GM18951 (cell line): ENCODE data around the gene AACS.
"Not testable (repeated sequence)": the region's sequence is repeated elsewhere in the genome, so short reads cannot be mapped to it uniquely, and the experiment has no call there.

Source experiments
- POLR2A ChIP-seq: IDR thresholded peaks from 4 replicates; pipeline ENCODE4 v1.6.1; 2011; ENCODE audit warnings: mild to moderate bottlenecking; ENCODE audit not compliant: insufficient read length, insufficient read depth; ENCODE audit errors: extremely low read depth
- in situ Hi-C: fragments of 300-500 bp; cut with MboI; formaldehyde crosslinking; loops from one replicate; pipeline ENCODE4 v1.12.0; 2022; ENCODE audit warnings: low sequenced_read_pairs, mixed read lengths, inconsistent platforms; ENCODE audit not compliant: unreplicated experiment

Gene AACS

DNA sequence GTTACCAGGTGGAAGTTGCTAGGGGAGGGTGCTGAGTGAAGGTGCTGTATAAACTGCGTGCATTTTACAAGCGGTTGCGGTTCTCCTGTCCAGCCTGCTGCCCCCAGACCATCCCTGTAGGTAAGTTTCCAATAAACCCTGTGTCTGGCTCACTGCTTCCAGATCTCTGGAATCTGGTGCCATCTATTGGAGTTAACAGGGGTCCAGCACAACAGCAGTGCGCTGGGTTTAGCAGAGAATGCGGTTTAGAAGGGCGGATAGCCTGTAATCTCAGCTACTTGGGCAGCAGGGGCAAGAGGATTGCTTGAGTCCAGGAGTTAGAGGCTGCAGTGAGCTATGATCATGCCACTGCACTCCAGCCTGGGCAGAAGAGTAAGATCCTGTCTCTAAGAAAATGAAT, 4.9 kb downstream of the AACS start:
- in situ Hi-C loops, result no loop called here
- TF ChIP-seq POLR2A, result no peak

DNA sequence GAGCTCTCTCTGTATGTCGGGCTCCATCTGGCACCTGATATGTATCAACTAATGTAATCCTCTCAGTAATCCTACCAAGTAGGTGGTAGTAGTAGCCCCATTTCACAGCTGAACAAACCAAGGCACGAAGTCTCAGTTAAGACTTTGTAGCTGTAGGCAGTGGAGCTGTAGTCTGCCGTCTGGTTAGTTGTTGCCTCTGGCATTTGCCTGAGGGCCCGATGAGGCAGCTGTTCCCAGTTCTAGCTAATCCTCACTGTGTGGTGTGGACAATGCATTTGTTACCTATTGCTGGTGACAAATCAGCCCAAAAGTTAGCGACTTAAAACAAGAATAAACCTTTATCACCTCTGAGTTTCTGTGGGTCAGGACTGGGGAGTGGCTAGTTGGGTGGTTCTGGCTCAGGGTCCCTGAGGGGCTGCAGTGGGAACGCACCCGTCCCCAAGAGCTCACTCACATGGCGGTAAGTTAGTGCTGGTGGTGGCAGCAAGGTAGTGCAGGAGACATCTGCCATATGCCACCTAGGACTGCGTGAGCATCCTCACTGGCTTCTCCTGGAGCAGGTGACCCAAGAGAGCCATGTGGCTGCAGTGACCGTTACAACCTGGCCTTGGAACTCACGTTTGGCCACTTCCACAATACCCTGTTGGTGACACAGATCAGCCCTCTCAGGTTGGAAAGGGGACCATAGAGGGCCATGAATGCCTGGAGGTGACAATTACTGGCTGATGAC, 5.6 kb downstream of the AACS start:
- no peak for TF ChIP-seq POLR2A
- in situ Hi-C loops, result no loop called here

DNA sequence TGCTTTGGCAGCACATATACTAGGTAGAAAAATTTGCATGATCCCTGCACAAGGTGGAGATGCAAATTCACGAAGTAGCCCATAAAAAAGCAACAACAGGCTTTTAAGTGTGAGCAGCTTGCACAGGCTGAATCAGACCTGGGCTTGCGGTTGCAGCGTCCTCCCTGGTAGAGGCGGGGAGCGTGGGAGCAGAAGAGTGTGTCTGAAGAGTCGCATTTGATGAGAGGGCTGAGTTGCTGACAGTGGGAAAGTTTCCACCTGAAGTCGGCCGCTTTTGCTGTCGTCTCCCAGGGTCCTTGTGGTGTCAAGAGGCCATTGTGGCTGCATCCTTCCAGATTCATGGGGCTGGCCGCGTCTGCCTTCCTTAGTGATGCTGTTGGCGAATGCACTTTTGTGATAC, 6.2 kb downstream of the AACS start:
- in situ Hi-C loops, result no loop called here
- TF ChIP-seq POLR2A, result no peak

GRCh38 chr12:125072496-125072895, 7.3 kb downstream of the AACS start:
- in situ Hi-C loops, result no loop called here
- TF ChIP-seq POLR2A, result no peak

DNA sequence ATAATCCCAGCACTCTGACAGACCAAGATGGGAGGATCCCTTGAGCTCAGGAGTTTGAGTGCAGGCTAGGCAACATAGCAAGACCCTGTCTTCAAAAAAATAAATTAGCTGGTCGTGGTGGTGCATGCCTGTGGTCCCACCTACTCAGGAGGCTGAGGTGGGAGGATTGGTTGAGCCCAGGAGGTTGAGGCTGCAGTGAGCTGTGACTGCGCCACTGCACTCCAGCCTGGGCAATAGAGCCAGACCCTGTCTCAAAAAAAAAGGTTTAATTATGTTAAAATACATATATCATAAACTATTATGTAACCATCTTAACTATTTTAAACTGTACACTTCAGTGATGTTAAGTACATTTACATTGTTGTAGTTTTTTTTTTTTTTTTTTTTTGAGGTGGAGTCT, 9.1 kb downstream of the AACS start:
- in situ Hi-C loops, result not testable (repeated sequence)

DNA sequence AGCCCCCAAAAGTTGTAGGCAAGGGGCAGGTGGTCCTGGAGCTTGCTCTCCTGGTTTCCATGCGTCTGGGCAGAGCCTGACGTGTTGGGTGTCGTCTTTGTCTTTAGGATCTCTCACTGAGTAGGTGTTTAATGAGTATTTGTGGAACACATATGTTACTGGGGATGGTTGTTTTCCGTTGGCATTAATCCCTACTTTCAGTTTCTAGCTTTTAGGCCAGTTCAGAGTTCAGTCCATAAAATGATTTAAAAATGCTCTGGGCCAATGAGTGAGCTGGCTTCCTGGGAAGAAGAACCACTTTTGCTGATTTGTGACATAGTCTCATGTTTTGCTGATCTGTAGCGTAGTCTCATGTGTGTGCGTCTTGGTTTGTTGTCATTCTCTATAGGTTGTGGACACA, 10.9 kb downstream of the AACS start:
- in situ Hi-C loops, result no loop called here
- no peak for TF ChIP-seq POLR2A

DNA sequence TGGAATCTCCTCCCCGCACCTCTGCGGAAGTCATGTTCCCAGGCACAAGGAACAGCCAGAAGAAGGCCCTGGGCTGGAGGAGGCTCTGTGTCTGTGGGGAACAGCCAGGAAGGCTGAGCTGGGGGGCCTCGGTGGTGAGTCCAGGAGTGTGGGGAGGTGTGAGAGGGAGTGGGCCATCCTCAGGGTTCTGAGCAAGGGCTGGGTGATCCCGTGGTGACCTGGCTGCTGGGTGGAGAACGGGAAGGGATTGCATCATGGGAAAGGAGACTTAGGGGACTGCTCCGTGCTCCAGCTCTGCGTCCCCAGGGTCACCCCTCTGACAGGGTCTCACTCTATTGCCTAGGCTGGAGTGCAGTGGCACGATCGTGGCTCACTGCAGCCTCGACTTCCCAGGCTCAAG, 13.8 kb downstream of the AACS start:
- TF ChIP-seq POLR2A, result no peak
- in situ Hi-C loops, result no loop called here

DNA sequence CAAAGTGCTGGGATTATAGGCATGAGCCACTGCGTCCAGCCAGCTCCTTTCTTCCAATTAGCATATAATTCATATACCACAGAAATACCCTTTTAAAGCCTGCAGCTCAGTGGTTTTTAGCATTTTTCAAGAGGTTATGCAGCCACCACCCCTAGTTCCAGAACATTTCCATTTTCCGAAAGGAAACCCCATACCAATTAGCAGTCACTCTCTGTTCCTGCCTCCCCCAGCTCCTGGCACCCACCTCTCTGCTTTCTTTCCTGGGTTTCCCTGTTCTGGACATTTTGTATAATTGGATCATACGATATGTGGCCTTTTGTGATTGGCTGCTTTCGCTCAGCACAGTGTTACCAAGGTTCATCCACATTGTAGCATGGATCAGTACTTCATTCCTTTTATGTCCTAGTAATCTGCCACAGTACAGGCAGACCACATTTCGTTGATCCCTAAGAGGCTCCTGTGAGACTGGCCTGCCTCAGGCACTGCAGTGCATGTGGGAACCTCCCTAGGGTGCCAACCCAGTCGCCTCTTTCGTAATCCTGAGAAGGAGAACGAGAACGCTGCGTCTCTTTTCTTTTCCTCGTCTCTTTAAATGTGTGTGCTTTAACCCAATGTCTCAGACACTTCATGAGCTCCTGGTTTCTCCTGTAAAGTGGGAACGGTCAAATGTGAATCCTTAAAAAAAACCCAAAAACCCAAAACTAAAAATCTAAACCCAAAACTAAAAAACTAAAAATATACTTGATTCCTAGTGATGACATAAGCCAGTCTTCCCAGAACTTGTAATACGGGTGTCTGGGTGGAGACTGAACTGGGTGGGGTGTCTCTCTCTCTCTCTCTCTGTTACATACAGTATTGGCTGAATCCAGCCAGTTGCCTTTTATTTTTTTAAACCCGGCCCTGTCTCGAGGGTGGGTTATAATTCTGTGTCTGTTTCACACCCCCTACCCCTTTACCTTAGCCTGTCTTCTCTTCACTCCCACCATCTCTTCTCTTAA, 14.7 kb downstream of the AACS start:
- TF ChIP-seq POLR2A, result no peak

DNA sequence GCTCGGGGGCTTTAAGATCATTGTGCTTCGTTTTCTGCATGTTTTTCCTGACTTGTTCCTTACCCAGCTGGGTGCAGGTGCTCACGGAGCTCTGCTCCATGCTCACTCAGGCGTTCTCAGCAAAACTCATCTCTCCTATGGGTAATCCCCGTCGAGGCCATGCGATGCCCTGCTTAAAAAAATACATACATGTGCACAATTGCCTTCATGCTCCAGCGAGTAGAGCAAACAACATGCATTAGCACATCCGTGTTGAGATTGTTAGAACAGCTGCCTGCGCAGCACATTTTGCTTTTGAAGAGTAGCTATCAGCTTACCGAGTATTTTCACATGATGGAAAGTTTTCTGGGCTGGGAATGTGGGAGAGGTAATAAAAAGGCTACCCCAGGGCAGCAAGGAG, 16.2 kb downstream of the AACS start:
- TF ChIP-seq POLR2A, result no peak
- in situ Hi-C loops, result no loop called here

More for the DNA sequence above, 14.7 kb downstream of the AACS start:
- in situ Hi-C loops, result no loop called here

DNA sequence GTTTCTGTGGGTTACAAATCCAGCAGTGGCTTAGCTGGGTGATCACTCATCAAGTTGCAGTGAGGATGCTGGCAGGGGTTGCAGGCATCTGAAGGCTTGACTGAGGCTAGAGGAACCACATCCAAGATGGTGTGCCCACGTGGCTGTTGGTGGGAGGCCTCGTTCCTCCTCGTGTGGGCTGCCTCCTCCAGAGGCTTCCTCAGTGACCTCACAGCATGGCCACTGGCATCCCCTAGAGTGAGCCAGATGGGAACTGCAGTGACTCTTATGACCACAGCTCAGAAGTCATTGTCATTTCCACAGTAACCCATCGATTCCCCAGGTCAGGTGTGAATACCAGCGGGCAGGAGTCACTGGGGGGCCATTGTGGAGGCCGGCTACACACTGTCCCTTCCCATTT, 17.8 kb downstream of the AACS start:
- in situ Hi-C loops, result no loop called here
- no peak for TF ChIP-seq POLR2A

DNA sequence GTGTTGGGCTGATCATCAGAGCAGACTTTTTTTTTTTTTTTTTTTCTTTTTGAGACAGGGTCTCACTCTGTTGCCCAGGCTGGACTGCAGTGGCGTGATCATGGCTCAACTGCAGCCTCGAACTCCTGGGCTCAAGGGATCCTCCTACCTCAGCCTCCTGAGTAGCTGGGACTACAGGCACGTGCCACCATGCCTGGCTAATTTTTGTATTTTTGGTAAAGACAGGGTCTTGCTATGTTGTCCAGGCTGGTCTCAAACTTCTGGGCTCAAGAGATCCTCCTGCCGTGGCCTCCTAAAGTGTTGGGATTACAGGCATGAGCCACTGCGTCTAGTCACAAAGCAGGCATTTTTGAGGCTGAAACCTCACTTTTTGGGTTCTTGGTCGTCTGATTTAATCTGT, 23.0 kb downstream of the AACS start:
- in situ Hi-C loops, result not testable (repeated sequence)

DNA sequence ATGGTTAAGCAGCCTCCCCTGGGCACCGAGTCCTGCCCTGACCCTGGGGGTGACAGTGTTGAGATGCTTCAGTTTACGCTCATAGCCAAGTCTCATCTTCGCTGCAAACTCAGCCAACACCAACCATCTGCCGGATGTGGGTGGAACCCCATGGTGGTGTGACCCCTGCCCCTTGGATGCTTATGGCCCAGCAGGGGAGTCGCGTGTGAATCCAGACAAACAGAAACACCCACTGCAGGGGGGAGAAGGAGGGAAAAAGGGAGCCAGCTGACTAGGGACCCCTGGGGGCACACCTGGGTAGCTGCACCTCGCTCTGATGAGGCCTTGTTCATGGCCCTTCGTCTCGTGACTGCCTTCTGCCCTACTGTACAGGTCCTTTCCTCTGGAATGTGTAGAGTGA, 23.8 kb downstream of the AACS start:
- in situ Hi-C loops, result no loop called here
- TF ChIP-seq POLR2A, result no peak

DNA sequence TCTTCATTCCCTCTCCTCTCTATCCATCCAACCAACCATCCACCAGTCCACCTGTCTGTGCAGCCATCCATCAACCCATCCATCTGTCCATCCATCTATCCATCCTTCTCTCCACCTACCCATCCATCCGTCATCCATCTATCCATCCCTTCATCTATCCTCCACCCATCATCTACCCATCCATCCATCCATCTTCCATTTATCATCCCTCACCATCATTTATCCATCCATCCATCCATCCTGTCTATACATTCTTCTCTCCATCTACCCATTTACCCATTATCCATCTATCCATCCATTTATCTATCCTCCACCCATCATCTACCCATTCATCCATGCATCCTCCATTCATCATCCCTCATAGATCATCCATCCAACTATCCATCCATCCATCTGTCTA, 24.4 kb downstream of the AACS start:
- no peak for TF ChIP-seq POLR2A
- in situ Hi-C loops, result no loop called here

GRCh38 chr12:125090437-125090836, 25.2 kb downstream of the AACS start:
- TF ChIP-seq POLR2A, result no peak
- in situ Hi-C loops, result no loop called here
